Esophagus squamous epithelium (tissue), 5 donors: ENCODE data around the gene KRTAP10-2. TPM values are rescaled to one million over a fixed set of nuclear protein-coding genes. Genes with fewer than 3 reads are reported as not detected.
"Not testable (repeated sequence)": the region's sequence is repeated elsewhere in the genome, so short reads cannot be mapped to it uniquely, and the experiment has no call there.

ENCODE experiments used
- DNase-seq: peaks from one replicate; lab custom pipeline; 2025; lab: John Stamatoyannopoulos, UW
- H3K27ac ChIP-seq, 4 donors: fragments of 200-600 bp; sonication (generic); one replicate each; pipeline ENCODE4 v1.5.1; 2016 to 2019; ENCODE audit warnings: mild to moderate bottlenecking in 1 of 4
- H3K27me3 ChIP-seq, 4 donors: fragments of 200-600 bp; sonication (generic); 1 replicate in 3 of 4; 2 replicates in 1 of 4; pipeline versions ENCODE4 v1.5.1 to v1.6.0; 2017 to 2021; ENCODE audit warnings: antibody characterized with exemption in 1 of 4
- H3K36me3 ChIP-seq, 3 donors: fragments of 200-600 bp; sonication (generic); one replicate each; pipeline ENCODE4 v1.5.1; 2016 to 2019
- H3K4me1 ChIP-seq, 3 donors: fragments of 200-600 bp; sonication (generic); one replicate each; pipeline ENCODE4 v1.5.1; 2017 to 2019
- H3K4me3 ChIP-seq, 4 donors: fragments of 200-600 bp; sonication (generic); 1 replicate in 3 of 4; 2 replicates in 1 of 4; pipeline ENCODE4 v1.5.1; 2016 to 2019; ENCODE audit warnings: mild to moderate bottlenecking in 2 of 4, moderate library complexity in 1 of 4
- H3K9me3 ChIP-seq, 3 donors: fragments of 200-600 bp; sonication (generic); one replicate each; pipeline ENCODE4 v1.5.1; 2016 to 2019
- POLR2A ChIP-seq, 4 donors: fragments of 450-650 bp; IDR thresholded peaks; one replicate each; pipeline ENCODE4 v1.6.1; 2017; ENCODE audit warnings: antibody characterized with exemption in 4 of 4, mild to moderate bottlenecking in 4 of 4, moderate library complexity in 3 of 4
- WGBS, 2 donors: methylation state at CpG; one replicate each; pipeline ENCODE4 v1.1.5; 2018; 5-methylcytosine and 5-hydroxymethylcytosine counted together
- intact Hi-C: fragments of 100-400 bp; cut with DNase I; formaldehyde crosslinking; loops from one replicate; pipeline ENCODE4 v1.15.0; 2022
- total RNA-seq, 4 donors: library from RNA; depleted of rRNA; stranded (reverse); fragments of >200 nt; gene quantifications; one replicate each; pipeline ENCODE4 v1.1.0, GENCODE V29; 2016
- TF ChIP-seq, protein P1 (sequence below), 6 experiments: fragments of 450-650 bp in 4 of 6; fragments of 200-600 bp in 2 of 6; sonication (generic) in 2 of 6; IDR thresholded peaks; one replicate each; pipeline ENCODE4 v1.5.1; 2016 to 2019; ENCODE audit warnings: antibody characterized with exemption in 6 of 6, mild to moderate bottlenecking in 4 of 6, moderate library complexity in 4 of 6
- donor health status: DM: yes; HTN: yes; CAD: no.

The KRTAP10-2 gene
- total RNA-seq, 4 donors from 2014 or later: not detected

DNA sequence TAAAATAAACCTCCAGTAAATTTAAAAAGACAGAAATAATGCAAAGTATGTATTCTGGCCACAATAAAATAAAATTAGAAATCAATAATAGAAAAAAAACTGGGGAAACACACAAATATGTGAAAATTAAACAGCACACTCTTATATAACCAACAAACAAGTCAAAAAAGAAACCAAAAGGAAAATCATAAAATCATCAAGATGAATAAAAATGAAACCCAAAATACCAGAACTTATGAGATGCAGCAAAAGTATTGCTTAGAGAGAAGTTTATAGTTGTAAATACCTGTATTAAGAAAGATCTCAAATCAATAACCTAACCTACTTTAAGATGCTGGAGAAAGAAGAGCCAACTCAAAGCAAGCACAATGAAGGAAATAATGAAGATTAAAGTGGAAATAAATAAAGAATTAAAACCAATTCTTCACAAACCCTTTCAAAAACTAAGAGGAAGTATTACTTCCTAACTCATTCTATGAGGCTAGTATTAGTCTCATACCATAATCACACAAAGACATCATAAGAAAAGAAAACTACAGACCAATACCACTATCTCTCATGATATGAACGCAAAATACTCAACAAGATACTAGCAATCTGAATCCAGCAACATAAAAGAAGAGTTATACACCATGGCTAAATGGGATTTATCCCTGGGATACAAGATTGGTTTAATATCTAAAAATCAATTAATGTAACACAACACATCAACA lies 13.7 kb upstream of the KRTAP10-2 start:
- intact Hi-C loops: no loop called here
- DNase-seq: no peak
- WGBS, 2 donors: 0 to 47% methylated on average over 1 of the region's 1 CpG

DNA sequence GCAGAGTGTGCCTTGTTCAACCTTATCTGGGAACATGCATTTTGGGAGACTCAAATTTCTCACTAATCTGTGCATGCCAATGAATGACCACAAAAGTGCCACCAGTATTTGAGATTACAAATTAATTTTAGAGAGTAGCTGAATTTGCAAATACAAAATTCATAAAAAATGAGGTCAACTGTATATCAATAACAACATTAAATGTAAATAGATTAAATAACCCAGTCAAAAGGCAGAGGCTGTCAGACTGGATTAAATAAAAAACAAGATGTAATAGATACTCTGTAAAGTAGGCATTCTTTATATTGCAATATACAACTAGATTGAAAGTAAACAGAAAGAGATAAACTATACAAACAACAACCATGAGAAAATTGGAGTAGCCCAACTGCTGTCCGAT lies 12.8 kb upstream of the KRTAP10-2 start:
- H3K4me1 ChIP-seq: no peaks in the 10 kb centered on the region
- no peaks in the 10 kb centered on the region for H3K9me3 ChIP-seq
- WGBS, 2 donors: 79 to 100% methylated on average over 1 of the region's 1 CpG
- peaks cover 0 to 10% (median 0%) of the 10 kb centered on the region in 4 donors for H3K27me3 ChIP-seq
- no peak overlapping the region for H3K27ac ChIP-seq
- DNase-seq: no peak
- no peak overlapping the region for H3K4me3 ChIP-seq
- H3K36me3 ChIP-seq: no peaks in the 10 kb centered on the region
- intact Hi-C loops: no loop called here
- TF ChIP-seq, protein P1, sequence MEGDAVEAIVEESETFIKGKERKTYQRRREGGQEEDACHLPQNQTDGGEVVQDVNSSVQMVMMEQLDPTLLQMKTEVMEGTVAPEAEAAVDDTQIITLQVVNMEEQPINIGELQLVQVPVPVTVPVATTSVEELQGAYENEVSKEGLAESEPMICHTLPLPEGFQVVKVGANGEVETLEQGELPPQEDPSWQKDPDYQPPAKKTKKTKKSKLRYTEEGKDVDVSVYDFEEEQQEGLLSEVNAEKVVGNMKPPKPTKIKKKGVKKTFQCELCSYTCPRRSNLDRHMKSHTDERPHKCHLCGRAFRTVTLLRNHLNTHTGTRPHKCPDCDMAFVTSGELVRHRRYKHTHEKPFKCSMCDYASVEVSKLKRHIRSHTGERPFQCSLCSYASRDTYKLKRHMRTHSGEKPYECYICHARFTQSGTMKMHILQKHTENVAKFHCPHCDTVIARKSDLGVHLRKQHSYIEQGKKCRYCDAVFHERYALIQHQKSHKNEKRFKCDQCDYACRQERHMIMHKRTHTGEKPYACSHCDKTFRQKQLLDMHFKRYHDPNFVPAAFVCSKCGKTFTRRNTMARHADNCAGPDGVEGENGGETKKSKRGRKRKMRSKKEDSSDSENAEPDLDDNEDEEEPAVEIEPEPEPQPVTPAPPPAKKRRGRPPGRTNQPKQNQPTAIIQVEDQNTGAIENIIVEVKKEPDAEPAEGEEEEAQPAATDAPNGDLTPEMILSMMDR (IDR thresholded peaks at IDR 0.05): no peak
- no peak for TF ChIP-seq POLR2A (IDR thresholded peaks at IDR 0.05)

More for the DNA sequence above, 13.7 kb upstream of the KRTAP10-2 start:
- Histone ChIP-seq H3K4me3 (no peak overlapping the region), H3K27me3 (peaks cover 0 to 16% (median 0%) of the 10 kb centered on the region in 4 donors), H3K36me3 (no peaks in the 10 kb centered on the region), H3K4me1 (no peaks in the 10 kb centered on the region), H3K27ac (no peak overlapping the region), H3K9me3 (no peaks in the 10 kb centered on the region)
- no peak for TF ChIP-seq POLR2A (IDR thresholded peaks at IDR 0.05)
- TF ChIP-seq, protein P1 (IDR thresholded peaks at IDR 0.05): no peak

DNA sequence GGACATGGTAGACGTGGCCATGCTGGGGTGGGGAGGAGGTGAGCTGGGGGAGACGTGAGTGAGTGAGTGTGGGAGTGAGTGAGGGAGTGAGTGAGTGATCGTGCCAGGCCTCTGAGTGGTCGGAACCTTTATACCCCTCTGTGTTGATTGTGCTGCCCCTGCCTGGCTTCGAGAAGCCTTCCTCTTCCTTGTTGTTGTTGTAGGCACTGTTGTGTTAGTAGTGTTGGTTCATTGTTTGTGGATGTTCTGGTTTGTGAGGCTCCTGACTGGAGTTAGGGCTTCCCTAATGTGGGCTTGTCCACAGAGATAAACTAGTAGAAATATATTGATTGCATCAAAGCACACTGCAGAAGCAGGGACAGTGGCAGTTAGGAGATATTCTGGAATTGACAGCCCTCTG lies 7.4 kb upstream of the KRTAP10-2 start, which contains the start of gene KRTAP10-3:
Gene KRTAP10-3 (minus strand): TSS at position 101 of the 400 bp plus-strand sequence. CDS start 80 bp downstream, at position 21.
- Histone ChIP-seq H3K9me3 (no peaks in the 10 kb centered on the region), H3K27me3 (peaks cover 0 to 43% (median 0%) of the 10 kb centered on the region in 4 donors), H3K36me3 (no peaks in the 10 kb centered on the region), H3K27ac (no peak within 1 kb of the TSS), H3K4me3 (no peak within 1 kb of the TSS), H3K4me1 (no peaks in the 10 kb centered on the region)
- TF ChIP-seq POLR2A (IDR thresholded peaks at IDR 0.05): no peak
- TF ChIP-seq, protein P1 (IDR thresholded peaks at IDR 0.05): no peak
- no peak for DNase-seq
- WGBS, 2 donors: 69 to 77% methylated on average over 5 of the region's 5 CpGs
- intact Hi-C loops: no loop called here

DNA sequence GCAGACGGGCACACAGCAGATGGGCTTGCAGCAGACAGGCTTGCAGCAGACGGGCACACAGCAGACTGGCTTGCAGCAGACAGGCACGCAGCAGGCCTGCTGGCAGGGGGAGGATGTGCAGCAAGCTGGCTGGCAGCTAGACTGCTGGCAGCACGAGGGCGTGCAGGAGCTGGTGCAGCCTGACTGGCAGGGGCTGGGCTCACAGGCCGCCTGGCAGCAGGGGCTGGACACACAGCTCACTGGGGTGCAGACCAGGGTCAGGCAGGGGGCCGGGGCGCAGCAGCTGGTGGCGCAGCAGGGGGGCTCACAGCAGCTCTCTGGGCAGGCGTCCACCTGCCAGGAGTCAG lies 7.0 kb upstream of the KRTAP10-2 start:
- H3K4me3 ChIP-seq, H3K27ac ChIP-seq, H3K36me3 ChIP-seq, intact Hi-C loops, H3K9me3 ChIP-seq, DNase-seq, H3K4me1 ChIP-seq: not testable (repeated sequence)
- 78 to 92% methylated on average over 2 of the region's 10 CpGs for WGBS, 2 donors
- H3K27me3 ChIP-seq: peaks cover 0 to 43% (median 0%) of the 10 kb centered on the region in 4 donors

DNA sequence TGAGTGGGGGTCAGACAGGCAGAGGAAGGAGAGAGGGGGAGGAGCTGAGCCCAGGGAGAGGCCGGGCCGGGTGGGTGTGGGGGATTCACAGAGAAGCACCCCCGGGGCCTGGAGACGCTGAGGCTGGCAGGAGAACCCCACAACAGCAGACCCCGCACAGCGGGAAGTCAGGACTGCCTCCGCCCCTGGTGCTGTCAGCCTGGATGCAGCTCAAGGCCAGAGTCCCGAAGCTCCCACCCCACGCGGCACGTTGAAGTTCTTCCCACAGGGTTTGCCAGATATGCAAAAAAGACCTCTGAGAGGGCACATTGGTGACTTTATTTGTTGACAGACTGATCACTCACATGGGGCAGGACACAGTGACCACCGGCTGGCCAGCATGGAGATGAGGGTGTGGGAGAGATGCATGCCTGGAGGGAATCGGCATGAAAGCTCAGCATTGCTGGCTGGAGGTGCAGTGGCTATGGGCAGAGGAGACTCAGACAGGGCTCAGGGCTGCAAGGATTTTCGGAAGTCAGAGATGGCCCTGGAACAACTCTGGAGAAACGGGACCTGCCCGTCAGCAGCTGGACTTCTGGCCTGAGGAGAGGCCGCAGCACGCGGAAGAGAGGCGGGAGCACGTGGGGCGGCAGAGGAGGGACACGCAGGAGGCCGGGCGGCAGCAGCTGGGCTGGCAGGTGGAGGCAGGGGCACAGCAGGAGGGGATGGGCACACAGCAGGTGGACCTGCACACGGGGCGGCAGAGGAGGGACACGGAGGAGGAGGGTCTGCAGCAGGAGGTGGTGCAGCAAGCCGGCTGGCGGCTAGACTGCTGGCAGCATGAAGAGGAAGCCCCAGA lies 6.4 kb upstream of the KRTAP10-2 start:
- Histone ChIP-seq H3K4me3 (no peak overlapping the region), H3K27me3 (peaks cover 0 to 43% (median 0%) of the 10 kb centered on the region in 4 donors), H3K9me3 (no peaks in the 10 kb centered on the region), H3K27ac (no peak overlapping the region), H3K4me1 (no peaks in the 10 kb centered on the region), H3K36me3 (no peaks in the 10 kb centered on the region)
- TF ChIP-seq, protein P1 (IDR thresholded peaks at IDR 0.05): no peak
- no peak for TF ChIP-seq POLR2A (IDR thresholded peaks at IDR 0.05)
- DNase-seq: no peak
- 60 to 63% methylated on average over 27 to 30 of the region's 30 CpGs for WGBS, 2 donors
- intact Hi-C loops: no loop called here
